GM23338 (cell line): ENCODE measurements around the gene ORAI1.

Experiments used
- CREB1 ChIP-seq: fragments of 250-450 bp; sonication (Bioruptor Pico); IDR thresholded peaks from 2 replicates; pipeline ENCODE4 v1.5.0; 2020; ENCODE audit warnings: low read depth, mild to moderate bottlenecking, moderate library complexity
- CTCF ChIP-seq, 2 experiments: fragments of 200-600 bp in 1 of 2; sonication (generic) in 1 of 2; conservative IDR thresholded peaks; 2 replicates each; pipeline versions ENCODE4 v1.5.1 to v1.6.1; 2016 to 2017; ENCODE audit warnings: antibody characterized with exemption in 2 of 2, low read depth in 2 of 2, mild to moderate bottlenecking in 2 of 2, moderate library complexity in 1 of 2
- ETS1 ChIP-seq: IDR thresholded peaks from 2 replicates; pipeline ENCODE4 v1.6.1; 2016; ENCODE audit warnings: antibody characterized with exemption
- EZH2 ChIP-seq: fragments of 200-600 bp; sonication (generic); IDR thresholded peaks from one replicate; pipeline ENCODE4 v1.8.0; 2017; ENCODE audit warnings: antibody characterized with exemption, mild to moderate bottlenecking, low read depth; ENCODE audit not compliant: unreplicated experiment
- EZH2phosphoT487 ChIP-seq: fragments of 200-600 bp; sonication (generic); IDR thresholded peaks from one replicate; pipeline ENCODE4 v1.8.1; 2018; ENCODE audit warnings: antibody characterized with exemption; ENCODE audit not compliant: unreplicated experiment
- JUNB ChIP-seq: IDR thresholded peaks from one replicate; pipeline ENCODE4 v1.6.1; 2016; ENCODE audit warnings: antibody characterized with exemption; ENCODE audit not compliant: unreplicated experiment
- NANOG ChIP-seq: IDR thresholded peaks from 2 replicates; pipeline ENCODE4 v1.6.1; 2016; ENCODE audit warnings: antibody characterized with exemption, borderline replicate concordance
- POLR2AphosphoS5 ChIP-seq: IDR thresholded peaks from 2 replicates; pipeline ENCODE4 v1.6.1; 2016; ENCODE audit warnings: antibody characterized with exemption, low read depth
- REST ChIP-seq: IDR thresholded peaks from one replicate; pipeline ENCODE4 v1.6.1; 2018; ENCODE audit warnings: antibody characterized with exemption; ENCODE audit not compliant: unreplicated experiment
- STAT1 ChIP-seq: IDR thresholded peaks from one replicate; pipeline ENCODE4 v1.6.1; 2016; ENCODE audit warnings: antibody characterized with exemption; ENCODE audit not compliant: unreplicated experiment
- ZNF114 ChIP-seq: fragments of 250-450 bp; sonication (Bioruptor Pico); IDR thresholded peaks from 2 replicates; pipeline ENCODE4 v1.5.0; 2020; ENCODE audit warnings: mild to moderate bottlenecking, moderate library complexity
- ZNF331 ChIP-seq: fragments of 250-450 bp; sonication (Bioruptor Pico); IDR thresholded peaks from 2 replicates; pipeline ENCODE4 v1.5.0; 2020; ENCODE audit warnings: low read depth, mild to moderate bottlenecking, moderate library complexity
- ZNF462 ChIP-seq: fragments of 250-450 bp; sonication (Bioruptor Pico); IDR thresholded peaks from 2 replicates; pipeline ENCODE4 v1.5.0; 2020; ENCODE audit warnings: mild to moderate bottlenecking, moderate library complexity

- TF ChIP-seq CTCF (conservative IDR thresholded peaks at IDR 0.05; ENCODE audit: low read depth in 2 of 2) (no peak), EZH2 (no peak), REST (no peak), POLR2AphosphoS5 (no peak), CREB1 (no peak), ZNF331 (CRISPR knock-in tag) (no peak), STAT1 (no peak), ETS1 (no peak), JUNB (no peak), EZH2phosphoT487 (no peak), ZNF462 (no peak), NANOG (no peak), ZNF114 (CRISPR knock-in tag) (no peak)
Measured at GRCh38 chr12:121610239-121611149, 15.8 kb upstream of the ORAI1 start.
